ENCODE data around the gene ATP10B.

The ATP10B gene

DNA sequence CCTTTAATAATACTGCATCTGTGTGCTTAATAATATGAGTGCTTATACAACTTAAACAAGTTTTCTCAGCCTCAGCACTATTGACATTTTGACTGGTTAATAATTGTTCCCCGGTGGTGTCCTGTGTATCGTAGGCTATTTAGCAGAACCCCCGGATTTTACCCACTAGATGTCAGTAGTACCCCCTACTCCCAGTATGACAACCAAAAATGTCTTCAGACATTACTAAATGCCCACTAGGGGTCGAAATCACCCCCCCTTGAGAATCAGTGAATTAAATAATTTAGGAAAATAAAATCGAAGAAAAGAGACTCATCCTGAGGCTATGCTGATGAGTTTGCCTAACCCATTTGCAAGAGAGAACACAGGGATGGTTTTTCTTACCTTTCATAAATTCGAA is 166.3 kb downstream of the ATP10B start:
- DNase-seq (ENCODE audit: low read depth): no peak

DNA sequence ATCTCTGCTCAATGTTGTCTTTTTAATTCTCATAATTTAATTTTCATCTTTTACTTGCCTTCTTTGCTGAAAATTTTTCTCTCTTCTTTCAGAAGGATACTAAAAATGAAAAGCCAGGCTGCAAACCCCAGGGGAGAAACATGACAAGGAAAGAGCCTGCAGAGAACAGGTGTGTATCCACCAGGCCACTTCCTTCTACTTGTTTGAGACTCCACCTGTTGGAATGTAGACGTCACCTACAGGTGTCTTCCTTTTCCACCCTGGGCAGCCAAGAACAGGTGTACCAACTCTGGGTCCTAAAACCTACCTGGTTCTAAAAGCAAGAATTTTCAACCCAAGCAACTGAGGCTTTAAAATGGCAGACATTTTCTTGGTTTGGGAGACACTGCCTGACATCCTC is 166.8 kb downstream of the ATP10B start:
- DNase-seq (ENCODE audit: low read depth): no peak

DNA sequence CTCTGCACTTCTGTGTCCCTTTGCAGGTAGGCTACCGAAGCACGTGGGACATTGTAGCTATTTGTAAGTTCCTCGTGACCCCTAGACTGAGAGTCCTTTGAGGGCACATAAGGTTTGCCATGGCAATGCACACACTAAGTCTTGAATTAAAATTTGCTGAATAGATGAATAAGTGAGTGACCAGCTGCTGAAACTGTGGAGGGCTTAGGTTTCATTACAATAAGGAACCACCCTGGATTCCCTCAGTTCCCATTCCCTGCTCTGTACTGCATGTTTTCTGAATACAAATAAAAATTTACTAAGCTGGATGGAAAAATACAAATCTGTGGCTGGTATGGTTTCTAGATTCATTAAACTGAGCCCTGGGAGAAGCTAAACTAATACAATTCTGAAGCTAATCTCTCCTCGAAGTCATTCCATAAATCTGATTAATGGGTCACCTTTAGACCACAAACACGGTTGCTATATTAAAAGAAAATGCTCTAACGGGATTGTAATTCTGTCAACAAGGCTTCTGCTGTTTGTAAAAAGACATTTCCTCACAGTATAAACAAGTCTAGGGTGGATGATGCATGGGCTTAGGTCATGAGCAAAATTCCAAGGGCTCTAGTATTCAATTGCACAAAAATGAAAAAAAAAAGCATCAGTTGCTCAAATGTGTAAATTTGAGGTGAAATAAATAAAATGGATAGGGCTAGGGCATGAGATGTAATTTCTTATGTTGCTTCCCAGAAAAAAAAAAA is 172.3 kb downstream of the ATP10B start:
- DNase-seq (ENCODE audit: low read depth): no peak

DNA sequence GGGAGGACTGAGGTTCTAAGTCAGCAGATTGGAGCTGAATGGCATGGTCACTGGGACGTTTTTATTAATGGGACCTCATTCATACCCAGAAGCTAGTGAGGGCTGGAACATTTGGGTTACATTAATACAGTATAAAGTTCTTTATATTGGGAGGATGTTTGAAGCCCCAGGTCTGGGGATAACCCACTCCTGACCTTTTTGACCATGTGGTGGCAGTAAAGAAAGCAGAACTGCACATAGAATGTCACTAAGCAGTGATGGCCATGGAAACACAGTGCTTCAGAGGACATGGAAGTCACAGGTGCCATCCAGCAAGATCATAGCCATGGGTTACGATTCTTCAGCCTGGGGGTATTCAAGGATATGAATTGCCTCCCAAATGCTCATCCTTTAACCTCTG is 176.0 kb downstream of the ATP10B start:
- no peak for DNase-seq (ENCODE audit: low read depth)

DNA sequence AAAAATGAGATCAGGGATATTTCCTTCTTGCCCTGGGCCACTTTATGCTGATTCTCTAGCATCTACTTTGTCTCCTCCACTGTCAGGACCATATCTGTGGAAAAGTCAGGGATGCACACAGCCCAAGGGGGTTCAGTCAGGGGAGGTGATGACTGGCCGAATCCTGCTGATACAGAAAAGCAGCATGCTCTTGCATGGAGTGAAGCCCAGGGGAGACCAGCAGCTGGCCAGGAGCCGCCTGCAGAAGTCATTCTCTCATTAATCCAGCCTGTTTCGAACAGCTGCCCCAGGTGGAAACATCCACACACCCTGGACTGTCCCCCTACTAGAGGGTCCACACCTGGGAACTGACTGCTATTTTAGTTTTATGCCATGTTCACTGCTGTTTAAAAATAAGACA is 177.1 kb downstream of the ATP10B start:
- DNase-seq (ENCODE audit: low read depth): no peak

DNA sequence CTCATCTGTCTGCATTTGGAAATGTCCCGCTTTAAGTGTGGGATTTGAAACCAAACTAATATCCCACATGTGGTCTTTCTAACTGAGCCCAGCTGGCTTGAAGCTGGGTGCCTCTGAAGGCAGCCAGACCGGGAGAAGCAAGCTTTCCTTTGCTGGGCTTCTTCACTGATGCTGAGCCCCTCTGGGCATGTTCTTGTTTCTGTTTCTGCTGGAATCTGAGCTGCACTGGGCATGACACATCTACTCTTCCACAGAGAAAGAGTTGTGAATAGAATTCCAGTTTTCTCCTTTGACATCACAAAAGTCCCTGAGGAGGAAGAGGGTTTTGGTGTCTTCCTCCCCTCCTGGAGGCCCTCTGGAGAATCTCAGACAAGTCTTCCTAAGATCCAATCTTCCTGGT is 179.5 kb downstream of the ATP10B start:
- no peak for DNase-seq (ENCODE audit: low read depth)

DNA sequence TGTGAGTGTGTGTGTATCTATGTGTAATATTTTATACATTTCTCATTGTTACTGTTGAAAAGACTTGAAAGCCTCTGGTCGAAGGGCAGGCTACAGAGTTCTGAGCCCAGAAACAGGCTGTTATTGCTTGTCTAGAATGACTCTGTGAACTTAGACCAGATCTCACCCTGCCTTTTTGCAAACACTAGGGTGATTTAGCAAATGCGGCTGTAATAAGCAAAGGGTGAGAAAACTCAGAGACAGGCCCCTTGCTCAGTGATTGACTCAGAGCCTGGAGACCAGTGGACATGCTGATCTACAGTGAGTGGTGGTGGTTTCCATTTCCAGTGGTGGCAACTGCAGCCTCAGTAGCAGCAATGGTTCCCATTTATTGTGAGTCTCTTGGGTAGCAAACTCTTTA is 183.7 kb downstream of the ATP10B start:
- DNase-seq (ENCODE audit: low read depth): no peak

DNA sequence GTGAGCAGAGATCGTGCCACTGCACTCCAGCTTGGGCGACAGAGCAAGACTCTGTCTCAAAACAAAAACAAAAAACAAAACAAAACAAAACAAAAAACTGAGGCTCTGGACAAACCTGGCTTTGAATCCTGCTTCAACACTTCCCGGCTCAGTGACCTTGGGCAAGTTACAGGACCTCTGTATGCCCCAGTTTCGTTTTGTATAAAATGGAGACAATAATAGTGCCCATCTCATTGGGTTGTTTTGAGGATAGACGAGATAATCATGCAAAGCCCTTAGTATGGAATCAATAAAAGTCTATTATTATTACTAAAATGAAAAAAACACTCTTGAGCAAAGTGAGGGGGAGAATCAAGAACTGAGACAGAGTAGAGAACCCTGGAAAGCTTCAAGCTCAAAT is 184.9 kb downstream of the ATP10B start:
- DNase-seq (ENCODE audit: low read depth): no peak

DNA sequence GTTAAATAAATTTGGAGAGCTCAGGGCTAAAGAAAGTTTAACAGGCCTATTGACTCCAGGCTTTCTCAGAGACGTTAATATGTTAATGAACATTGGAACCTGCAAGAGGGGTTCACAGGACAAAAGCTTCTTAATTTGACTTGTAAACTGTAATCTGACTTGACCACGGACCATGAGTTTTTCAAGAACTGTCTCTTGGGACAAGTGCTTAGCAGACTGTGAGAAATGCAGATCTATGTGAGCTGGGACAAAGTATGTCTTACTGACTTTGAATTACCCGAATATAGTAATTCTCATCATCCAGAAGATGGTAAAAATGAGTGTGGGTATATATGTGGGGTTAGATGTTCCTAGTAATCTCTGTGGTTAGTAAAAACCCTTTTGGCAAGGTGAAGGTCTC is 186.6 kb downstream of the ATP10B start:
- DNase-seq (ENCODE audit: low read depth): no peak

DNA sequence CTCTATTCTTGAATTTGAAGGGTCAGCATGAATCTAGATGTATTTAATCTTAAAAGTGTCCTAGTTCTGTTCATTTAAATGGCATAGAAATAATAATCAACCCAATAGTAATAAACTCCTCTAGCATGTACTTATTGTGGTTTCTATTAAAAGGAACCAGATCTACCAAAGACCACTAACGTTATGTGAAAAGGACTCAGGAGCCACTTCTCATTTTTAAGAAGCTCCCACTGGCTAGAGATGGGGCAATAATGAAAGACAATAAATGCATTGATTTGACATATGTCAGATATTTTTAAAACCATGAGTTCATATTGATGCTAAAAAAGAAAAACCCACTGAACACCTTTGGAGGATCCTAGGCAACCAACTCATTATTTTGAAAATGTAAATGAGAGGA is 191.9 kb downstream of the ATP10B start:
- no peak for DNase-seq (ENCODE audit: low read depth)

DNA sequence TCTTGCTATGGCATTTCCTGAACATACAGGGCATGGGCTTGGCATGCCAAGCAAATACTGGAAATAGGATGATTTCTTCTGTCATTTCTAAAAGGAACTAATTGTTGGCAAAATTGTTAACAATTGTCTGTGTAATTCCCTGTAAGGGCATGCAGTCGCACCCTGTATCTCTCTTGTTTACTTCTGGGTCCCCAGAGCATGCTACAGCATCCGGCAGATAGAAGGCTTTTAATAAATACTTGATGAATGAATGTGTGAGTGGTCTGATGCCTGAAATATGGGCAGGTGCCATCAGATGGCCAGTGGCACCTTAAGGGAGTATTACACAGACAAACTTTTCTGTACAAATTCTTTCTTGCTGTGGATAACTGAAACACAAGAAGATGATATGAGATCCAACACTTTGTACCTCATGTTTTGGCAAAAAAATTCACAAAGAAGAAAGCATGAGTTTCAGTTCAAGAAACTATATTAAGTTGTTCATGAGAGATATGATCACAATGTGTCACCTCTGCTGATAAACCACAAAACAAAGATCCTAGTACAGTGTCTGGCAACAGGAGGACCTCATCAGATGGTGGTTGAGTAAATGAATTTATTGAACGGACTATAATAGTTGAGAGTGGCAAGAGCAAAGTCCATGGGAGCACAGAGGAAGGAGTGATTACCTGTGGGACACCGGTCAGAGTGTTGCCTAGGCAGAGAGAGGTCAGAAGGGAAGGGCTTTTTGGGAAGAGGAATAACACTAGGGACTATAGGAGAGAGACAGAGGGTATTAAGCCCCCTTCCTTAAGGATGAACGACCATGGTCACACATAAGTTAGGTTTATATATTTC is 194.2 kb downstream of the ATP10B start:
- no peak for DNase-seq (ENCODE audit: low read depth)

DNA sequence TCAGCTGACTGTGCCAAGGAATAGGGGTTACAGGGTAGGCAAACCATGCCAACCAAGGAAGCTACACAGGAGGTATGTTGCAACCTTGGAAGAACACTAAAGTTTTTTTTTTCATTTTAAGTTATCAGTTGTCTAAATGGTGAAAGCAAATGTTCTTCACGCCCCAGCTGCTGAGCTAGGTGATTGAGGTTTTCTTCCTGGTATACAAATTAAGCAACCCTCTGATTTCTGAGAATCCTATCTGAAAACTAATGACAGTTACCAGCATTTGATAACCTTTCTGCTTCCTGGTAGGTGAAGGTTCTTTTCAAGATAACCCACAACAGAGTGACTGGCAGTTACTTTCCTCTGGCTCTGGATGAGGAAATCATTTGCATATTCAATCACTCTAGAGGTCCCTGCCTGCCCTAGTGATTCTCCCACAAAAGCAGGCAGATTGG is 194.9 kb downstream of the ATP10B start:
- no peak for DNase-seq (ENCODE audit: low read depth)

DNA sequence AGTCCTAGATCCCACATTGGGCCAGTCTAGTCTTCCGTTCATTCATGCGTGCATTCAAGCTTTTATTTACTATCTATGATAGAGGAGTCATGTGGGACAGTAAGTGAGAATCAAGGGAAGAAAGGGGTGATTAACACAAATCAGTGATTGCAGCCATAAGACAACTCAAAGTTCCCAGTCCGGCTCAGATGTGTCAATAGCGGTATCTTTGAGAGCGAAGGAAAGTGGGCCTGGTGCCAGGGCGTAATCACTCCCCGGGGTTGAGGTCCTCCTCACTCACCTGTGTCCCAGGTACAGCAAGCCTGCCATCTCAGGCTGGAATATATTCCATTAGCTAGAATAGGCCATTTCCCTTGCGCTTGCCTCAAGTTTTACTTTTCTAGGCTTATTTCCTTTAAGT is 196.3 kb downstream of the ATP10B start:
- DNase-seq (ENCODE audit: low read depth): no peak

DNA sequence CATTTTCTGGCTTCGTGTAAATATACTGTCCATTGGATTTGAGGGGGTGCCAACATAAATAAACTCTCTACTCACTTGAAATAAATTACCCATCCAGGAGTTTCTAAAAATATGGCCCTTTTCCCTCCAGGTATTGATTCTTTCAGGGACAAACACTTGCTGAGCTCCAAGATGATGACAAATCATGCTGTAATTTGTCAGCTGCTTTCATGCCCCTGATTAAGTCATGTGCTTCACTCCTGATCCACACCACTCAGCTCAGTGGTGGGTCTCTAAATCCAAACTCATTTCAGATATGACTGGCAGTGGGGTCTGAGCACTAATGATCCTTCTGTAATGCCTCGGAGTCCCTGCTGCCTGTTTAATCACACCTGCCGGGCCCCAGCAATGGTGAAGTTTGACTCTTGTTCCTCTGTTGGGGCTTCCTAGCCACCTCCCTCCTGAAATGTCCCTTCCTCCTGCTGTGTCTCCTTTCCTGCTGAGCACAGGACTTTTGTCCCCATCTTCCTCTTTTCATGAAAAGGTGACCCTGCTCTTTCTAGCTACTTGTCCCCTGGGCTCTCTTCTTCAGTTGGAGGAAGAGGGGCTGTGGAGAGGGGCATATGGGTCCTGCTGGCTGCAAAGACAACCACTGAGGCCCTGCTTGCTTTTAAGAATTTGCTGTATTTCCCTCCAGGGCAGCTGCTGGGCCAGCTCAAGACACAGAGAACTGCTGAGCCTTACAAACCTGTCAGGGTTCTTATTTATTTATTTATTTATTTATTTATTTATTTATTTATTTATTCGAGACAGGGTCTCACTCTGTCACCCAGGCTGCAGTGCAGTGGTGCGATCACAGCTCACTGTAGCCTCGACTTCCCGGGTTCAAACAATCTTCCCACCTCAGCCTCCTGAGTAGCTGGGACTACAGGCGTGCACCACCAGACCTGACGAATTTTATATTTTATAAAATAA is 200.0 kb downstream of the ATP10B start:
- DNase-seq (ENCODE audit: low read depth): no peak

DNA sequence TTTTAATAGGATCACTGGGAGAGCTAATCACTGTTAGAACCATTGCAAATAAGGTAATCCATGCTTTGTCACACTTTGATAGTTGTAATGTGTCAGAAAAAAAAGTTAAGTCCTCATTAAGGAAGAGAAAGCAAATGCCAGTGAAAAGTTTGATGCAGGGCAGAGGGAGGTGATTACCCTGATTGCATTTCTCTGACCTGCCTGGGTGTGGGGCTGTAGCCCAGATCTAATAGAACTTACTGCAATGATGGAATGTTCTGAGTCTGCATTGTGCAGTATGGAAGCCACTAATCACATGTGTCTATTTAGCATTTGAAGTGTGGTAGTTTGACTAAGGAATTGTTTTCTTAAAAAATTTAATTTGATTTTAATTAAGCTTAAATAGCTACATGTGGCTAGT is 202.7 kb downstream of the ATP10B start:
- no peak for DNase-seq (ENCODE audit: low read depth)

DNA sequence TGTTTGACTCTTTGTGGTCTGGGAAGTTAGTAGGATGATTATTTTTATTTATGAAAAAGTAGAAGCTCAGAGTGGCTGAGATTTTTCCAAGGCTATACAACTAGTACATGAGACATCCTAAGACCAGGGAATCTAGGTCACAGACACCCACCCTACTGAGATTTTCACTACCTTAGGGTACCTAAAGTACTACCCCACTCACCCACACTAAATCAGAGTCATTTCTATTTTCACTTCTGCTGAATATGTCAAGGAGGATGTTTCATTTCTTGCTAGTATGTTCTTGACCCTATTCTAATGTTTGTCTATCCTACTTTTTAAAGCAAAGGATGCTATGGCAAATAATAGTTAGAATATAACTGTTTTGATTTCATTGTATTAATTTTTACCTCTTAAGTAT is 206.0 kb downstream of the ATP10B start:
- no peak for DNase-seq (ENCODE audit: low read depth)

DNA sequence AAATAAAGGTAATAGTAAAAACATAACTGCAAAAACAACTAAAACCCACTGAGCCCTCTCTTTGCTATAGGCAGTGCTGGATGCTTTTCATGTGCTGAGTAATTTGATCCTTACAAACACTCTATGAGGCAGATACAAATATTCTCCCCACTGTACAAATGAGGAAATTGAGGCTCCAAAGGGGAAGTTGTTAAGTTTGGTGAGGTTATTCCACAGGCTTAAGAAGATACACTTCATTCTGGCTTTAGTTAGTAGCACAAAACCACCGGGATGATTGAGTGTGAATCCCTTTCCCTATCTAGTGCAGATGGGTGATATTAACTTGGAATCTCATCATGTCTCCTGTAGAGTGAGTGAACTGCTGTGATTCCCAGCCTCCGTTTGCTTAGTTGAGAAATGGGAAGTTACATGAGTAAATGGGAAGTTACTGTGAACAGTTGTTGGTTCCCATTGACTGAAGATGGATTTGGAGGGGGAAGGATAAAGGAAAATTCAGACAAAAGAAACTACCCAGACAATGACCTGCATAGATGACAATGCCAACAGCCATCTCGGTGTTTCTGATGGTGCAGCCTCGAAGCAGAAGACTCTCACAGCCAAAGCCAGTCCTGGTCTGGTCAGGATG is 208.3 kb downstream of the ATP10B start:
- DNase-seq (ENCODE audit: low read depth): no peak

DNA sequence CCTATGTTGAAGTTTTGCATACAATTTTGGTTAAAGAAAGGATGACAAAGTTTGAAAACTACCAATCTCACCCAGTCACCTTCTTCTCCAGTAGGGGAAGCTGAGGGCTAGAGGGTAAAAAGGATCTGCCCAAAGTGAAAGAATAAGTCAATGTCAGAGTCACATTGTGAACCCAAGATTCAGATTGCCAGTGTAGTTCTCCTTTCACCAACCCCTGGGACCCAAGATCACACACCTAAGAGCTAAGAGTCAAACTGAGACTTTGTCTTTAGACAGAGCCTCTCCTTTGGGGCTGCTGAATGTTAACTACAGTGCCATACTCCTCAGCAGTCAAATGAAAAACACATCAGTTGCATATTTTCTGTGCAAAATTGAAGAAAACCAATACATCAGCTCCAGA is 210.6 kb downstream of the ATP10B start:
- no peak for DNase-seq (ENCODE audit: low read depth)

DNA sequence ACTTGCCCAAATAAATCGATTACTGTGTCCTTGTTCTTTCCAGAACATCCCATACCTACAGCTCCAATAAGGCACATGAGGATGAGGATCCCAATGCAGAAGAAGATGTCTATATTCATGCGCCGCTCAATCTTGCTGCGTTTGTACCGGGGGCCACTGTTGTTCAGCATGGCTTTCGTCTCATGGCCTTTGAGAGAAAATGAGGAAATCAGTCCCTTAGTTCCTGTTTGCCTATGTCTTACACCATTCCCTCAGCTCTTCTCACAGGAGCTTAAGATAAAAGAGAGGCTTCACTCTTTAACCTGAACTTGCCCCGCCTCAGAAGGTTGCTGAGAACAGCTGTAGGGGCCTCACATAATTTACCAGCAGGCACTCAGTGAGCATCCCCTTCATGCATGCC is 211.6 kb downstream of the ATP10B start:
- DNase-seq (ENCODE audit: low read depth): no peak

DNA sequence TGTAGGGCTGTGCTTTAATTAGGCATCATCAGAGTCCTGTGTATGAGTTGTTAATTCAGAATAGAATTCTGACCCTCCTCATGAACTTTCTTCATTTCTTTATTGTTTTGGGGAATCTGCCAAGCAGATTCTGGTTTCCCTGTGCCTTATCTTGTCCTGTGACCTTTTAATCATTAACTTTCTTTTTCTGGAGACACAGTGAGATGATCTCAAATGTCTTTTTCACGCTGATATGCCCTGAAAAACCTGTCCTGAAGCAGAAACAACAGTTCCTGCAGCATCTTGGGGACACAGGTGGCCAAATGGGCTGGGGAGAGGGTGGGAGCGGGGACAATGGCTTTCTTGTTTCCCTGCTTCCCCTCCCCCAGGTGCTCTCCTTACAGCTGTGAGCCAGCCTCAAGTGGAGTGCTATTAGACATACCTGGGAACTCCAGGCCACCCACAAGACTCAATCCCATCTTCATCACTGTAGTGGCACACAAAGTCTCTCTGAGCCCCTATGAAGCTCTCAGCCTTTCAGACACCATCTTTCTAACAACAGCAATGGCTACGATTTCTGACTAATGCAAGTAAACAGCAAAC is 213.8 kb downstream of the ATP10B start:
- DNase-seq (ENCODE audit: low read depth): no peak

DNA sequence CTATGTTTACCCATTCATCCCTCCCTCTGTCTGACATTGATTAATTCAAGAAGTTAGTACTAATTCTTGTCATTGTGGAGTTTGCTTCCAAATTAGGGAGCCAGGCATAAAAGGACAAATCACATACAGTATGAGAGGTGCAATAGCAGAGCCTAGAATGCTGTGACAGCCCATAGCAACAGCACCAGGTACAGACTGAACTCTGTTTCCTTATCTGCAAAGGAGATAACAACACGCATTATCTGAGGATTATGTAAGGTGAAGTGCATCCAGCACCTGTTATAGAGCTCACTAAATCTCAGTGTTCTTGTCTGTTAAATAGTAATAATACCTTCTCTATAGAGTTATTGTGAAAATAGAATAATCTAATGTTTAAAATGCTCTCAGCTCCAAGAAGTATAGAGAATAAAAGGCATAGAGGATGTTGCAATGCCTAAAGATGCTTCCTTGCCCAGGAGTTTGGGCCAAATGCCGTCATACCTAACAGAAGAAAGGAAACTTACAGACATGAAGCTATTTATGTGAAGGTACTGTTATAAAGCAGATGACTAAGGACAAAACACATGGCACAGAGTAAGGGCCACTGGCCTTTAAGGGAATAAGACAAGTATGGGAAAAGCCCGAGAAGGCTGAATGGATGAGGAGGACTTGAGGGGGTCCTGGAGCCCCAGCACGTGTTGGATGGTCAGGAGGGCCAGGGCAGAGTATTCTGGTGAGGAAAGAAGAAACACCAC is 214.5 kb downstream of the ATP10B start:
- no peak for DNase-seq (ENCODE audit: low read depth)
